ENCODE measurements around the gene ATP6V1F.

ATP6V1F gene, protein sequence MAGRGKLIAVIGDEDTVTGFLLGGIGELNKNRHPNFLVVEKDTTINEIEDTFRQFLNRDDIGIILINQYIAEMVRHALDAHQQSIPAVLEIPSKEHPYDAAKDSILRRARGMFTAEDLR

DNA sequence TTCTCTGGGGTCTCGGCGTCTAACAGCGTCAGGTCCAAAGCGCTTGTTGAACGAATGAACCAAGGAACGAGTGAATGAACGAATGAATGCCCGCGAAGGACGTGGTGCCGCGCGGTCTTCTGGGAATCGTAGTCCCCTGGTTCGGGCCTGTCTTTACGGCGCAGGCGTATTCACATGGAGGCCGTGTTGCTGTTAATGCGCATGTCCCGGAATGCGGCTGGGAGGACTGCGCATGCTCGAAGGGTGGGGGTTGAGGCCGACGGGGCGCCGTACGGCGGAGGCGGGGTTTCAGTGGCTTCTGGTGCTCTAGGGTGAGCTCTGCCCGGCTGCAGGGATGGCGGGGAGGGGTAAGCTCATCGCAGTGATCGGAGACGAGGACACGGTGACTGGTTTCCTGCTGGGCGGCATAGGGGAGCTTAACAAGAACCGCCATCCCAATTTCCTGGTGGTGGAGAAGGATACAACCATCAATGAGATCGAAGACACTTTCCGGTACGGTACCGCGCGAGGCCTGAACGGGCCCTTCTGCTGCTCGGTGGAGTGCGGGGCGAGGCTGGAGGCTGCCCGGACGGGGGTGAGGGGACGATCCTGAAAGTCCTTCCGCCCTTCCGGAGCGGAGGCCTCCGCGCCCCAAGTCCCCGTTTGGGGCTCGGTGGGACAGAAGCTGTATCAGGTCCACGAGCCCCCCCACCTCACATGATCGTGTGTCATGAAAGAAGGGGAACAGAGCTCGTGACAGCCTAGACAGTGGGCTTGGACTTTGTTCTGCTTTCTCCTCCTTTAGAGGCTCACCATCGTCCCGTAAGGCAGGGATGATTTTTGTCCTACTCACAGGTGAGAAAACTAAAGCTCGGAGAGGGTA lies at the start of gene ATP6V1F:
Gene ATP6V1F, plus strand, starts transcription at position 286 of the 862 bp plus-strand sequence. Its CDS starts 49 bp downstream, at position 335.
- FAIRE-seq = peak; percentile 51

DNA sequence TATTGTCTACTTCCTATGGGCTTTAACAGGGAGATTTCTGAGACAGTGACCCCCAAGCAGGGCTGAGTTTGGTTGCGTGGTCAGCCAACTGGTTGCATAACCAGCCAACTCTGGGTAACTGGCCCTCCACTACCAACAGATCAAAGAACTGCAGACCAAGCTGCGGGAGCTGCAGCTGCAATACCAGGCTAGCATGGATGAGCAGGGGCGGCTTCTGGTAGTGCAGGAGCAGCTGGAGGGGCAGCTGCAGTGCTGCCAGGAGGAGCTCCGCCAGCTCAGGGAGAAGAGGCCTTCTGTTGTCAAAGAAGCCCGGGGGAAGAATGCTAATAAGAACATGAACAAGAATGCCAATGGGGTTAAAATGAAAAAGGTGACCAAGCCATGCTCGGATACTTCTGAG lies 48.2 kb upstream of the ATP6V1F start:
- FAIRE-seq = no peak

DNA sequence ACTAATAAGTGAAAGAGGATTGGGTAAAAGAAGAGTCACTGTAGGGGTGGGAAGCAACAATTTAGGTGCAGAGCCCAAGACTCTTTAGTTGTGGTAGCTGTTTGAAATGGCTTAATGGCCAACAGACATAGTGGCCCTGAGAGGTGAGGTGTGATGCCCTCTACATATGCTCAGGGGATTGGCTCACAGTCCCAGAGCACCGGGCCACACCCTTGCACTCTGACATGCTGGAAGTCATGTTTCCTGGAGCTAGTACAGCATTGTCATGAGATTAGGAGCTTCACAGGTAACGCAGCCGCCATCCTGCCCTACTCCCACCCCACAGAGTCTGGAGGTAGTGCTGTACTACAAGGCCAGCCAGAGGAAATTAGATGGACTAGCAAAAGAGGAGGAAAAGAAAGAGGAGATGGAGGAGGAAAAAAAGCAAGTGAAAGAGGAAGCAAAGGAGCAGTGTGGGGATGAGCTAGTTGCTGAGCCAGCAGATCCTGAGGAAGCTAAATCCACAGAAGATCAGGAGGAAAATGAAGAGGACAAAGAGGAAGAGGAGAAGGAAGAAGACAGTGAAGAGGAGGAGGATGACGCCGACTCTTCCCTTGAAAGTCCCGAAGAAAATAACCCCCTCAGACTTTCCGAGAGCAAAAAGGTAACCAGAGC lies 47.2 kb upstream of the ATP6V1F start:
- FAIRE-seq = no peak

DNA sequence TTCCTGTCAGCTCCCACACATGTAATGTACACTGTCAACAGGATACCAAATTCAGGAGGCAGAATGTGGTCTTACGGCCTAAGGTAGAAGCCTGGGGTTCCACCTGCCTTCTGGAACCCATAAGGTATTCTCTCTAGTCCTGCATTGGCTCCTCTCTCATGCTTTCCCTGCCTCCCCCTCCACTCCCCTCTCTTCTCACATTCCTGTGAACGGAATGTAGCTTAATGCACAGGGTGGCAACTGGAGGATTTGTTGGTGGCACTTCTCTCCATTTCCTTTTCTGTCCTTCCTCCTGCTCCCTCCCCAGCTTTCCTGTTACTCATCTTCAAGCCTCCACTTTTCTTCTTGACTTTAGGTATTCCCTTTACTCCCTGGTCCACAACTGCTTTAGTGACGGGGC lies 44.0 kb upstream of the ATP6V1F start:
- FAIRE-seq = no peak

DNA sequence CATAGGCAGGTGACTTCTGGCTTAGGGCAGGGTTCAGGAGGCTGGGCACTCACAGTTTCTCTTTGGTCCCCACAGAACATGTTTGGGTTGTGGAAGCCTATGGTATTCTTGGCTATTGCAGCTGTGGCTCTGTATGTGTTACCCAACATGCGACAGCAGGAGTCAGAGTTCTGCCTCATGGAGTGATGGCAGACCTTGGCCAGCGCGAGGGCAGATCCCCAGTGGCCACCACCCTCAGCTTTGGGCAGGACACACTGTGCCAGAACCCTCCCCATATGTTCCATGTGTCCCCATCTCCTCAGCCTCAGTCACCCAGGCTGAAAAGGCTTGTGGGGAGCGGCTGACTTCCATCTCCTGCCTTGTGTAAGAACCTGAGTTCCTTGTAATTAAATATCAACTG lies 40.9 kb upstream of the ATP6V1F start:
- no peak for FAIRE-seq

DNA sequence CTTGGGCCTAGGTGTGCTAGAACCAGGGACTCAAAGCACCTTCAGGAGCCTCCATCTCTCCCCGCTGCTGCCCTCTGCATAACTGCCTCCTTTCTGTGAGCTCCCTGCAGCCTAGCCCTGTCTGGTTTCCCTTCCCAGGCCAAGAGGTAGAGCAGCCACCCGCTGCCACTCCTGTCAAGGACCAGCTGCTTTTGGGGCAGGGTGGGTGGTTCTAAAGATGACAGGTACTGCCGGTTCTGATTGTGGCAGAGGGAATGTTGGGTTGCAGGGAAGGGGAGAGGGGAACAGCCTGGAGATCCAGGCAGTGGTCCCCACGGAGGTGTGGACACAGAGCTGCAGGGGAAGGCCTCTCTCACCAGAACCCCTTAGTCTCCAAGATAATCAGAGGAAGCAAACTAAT lies 36.1 kb upstream of the ATP6V1F start:
- no peak for FAIRE-seq

DNA sequence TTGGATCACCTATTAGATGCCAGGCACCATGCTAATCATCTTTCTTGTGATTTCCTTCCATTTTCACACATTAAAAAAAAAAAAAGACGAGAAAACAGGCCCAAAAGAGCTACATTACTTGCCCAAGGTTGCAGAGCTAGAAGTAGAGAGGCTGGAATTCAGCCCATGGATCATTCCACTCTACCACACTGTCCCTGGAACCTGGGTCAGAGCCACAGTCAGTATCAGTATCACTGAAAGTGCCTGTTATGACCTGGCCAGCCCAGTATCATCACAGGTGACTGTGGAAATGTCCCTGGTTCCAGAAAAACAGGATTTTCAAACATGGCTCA lies 35.8 kb upstream of the ATP6V1F start:
- no peak for FAIRE-seq

DNA sequence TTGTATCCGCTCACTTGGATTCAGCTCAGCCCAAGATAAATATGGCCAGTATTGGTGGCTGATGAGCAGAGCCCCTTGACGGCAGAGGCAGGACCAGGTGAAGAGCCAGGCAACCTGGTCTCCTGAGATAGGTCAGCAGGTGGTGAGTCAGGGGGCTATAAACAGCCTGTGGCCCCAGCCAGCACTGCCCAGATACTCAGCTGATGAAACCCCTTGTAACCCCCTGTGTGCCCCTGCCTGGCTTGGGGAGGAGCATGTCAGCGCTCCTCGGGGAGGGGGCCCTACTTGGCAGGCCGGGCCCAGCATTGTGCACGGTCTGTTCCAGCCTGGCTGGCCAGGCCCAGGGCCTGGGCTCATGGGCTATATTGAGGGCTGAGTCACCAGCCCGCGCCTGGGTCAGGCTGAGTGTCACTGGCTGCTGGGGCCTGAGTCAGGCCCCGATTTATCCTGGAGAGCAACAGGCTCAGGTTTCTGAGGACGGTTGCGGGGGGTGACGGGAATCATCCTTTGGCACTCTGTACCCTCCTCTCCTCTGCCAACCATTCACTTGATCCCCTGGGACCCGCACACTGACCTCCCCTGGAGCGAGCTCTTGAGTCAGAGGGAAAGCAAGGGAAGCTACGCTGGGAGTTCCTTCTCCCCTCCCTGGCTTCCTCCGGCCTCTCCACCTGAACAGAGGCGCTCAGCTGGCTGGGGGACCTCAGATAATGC lies 35.3 kb upstream of the ATP6V1F start:
- FAIRE-seq = no peak

DNA sequence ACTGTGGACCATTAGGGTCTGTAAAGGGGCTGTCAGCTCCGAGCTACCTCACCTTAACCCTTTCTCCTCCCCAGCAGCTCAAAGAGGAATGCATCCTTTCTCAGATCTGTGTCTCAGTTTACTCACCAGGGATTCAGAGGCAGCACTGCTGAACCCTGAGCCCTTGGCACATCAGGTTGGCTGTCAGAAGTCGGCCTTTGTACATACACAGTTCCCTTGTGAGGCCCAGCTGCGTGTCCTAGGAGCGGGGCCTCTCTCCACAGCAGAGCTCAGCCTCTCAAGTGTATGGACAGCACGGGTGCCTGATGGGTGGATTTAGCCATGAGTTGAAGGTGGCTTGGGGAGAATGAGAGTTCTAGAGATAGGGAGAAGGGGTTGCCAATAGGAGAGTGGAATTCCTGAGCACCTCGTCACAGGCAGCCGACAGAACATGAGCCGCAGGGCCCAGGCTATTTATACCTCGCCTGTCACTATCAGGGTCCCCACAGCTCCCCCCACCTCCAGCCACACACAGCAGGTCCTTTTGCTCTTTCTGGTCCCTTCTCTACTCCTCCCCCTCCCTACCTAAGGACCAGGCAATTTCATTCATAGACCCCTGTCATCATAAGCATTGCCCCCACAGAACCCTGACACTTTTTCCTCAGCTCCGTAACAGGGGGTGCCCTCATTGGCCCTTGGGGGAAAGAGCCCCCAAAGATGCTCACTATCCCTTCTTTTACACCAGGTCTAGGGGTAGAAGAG lies 34.5 kb upstream of the ATP6V1F start:
- no peak for FAIRE-seq

DNA sequence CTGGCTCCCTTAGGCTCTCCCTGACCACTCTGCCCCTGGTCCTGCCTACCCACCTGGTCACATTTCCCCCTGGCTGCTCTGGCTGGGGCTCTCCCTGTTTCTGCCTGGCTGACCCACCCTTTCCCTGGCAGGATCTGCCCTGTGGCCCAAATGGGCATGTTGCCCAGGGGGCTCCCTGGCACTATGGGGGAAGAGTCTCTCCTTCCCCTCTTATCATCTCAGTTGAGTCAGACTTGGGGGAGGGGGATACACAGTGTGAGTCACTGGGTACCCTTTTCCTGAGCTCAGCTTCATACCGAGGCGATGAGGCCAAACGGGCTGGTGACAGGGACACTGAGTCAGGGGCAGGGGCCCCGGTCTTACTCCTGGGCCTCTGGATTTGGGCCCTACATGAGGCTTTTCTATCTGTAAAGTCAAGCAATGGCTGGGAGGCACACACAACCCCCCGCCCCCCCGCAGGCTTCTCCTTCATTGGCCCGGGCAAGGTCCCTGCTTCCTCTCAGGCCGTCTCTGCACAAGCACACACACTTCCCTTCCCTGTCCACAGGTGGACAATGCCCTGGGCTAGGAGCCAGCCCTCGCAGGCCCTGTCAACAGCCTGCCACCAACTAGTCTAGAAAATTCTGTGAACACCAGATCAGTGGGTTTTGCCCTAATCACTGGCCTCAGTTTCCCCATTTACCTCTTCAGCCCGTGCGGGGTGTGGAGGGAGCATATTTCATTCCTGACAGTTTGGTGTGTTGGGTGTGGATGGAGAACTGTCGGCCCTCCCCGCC lies 33.1 kb upstream of the ATP6V1F start:
- FAIRE-seq = no peak

DNA sequence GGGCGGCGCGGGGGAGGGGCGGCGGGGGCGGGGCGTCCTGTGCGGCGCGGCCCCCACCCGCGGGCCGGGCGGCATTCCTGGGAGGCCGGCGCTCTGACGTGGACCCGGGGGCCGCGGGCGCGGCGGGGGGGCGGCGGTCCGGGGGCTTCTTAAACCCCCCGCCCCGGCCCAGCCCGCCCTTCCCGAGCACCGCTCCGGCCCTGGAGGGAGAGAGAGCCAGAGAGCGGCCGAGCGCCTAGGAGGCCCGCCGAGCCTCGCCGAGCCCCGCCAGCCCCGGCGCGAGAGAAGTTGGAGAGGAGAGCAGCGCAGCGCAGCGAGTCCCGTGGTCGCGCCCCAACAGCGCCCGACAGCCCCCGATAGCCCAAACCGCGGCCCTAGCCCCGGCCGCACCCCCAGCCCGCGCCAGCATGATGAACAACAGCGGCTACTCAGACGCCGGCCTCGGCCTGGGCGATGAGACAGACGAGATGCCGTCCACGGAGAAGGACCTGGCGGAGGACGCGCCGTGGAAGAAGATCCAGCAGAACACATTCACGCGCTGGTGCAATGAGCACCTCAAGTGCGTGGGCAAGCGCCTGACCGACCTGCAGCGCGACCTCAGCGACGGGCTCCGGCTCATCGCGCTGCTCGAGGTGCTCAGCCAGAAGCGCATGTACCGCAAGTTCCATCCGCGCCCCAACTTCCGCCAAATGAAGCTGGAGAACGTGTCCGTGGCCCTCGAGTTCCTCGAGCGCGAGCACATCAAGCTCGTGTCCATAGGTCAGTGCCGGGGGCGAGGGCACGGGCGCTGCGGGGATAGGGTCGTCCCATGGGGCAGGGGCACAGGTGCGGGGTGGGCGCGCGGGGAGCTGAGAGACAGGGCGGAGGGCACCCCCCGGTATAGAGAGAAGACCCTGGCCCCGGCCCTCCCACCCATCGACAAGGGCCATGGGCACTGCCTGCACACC lies 32.2 kb upstream of the ATP6V1F start, which contains the start of gene FLNC:
Gene FLNC, plus strand, starts transcription at position 176 of the 947 bp plus-strand sequence. Its CDS starts 232 bp downstream, at position 408.
- FAIRE-seq = no peak

DNA sequence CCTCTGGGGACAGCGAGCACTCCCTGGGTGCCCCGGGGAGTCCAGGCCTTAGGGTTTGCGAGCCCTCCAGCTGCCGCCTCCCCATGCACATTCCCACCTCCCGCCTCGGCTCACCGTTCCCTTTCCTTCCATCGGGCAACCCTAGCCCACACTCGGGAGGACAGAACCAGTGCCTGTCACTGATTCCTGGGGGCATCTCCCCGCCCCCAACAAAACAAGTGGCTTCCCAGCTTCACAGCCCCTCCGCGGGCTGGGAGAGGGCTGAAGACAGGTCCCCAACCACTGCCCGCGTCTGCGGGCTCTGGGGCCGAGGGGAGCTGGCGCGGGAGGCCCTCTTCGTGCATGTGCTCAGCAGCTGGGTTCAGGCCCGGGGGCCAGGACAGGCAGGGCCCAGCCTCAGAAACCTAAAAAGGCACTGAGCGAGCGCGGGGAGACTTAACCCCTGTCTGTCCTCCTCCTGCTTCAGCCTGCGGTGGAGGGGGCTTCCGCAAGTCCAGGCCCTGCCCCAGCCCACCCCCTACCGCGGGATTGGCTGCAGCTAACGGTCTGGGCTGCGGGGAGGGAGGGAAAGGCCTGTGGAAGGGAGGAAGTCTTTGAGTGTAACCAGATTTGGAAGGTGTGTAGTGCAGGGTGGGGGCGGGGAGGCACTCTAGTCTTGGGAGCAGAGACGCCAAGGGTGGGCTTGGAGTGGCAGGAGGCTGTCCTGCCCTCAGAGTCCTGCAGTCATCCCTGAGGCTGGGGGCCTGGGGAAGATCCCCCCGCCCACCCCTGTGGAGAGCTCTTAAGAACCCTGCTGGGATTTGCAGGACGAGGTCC lies 31.3 kb upstream of the ATP6V1F start:
- no peak for FAIRE-seq

DNA sequence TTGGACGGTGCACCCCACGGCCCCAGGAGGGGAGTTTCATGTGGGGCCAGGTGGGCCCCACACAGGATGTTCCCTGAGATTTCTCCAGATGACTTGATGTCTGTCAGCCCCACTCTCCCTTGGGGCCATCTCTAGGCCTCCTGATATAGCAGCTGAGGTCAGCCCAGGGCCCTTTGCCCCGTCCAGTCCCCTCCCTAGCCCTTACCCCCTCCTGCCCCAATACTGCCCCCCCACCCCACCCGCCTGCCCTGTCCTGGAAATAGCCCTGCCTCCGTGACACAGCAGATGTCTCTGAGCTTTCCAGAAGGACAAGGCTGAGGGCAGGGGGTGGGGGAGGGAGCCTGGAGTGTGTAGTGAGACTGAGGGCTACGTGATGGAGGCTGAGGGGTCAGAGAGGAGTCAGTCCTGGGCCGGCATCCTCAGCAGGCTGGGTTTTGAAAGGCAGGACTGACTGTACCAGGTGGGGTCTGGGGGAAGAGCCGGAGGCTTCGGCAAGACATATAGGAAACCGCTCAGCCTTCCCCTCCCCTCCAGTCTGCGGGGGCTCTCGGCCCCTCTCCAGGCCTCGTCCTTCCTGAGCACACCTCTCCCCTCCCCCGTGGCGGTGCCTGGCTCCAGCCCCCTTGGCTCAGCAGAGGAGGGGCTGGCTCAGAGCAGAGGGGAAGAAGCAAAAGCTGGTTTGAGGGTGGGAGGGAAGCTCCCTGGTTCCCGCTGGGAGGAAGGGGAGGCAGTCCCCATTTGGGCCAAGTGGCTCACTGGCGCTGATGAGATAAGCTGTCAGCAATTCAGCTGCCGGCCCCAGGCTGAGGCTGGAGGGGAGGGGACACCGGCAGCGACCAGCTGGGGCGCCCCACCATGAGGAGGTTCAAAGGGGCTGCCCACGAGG lies 30.4 kb upstream of the ATP6V1F start:
- no peak for FAIRE-seq

DNA sequence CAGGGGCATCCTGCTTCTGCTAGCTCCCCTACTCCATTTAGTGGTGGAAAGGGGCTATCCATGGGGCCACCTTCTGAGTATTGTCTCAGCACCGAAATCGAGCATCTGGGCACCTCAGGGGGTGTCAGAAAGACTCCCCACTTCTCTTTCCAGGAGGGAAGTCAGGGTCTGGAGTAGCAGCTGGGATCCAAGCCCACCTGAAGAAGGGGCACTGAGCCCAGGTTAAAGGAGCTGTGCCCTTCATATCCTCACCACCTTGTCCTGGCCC lies 29.8 kb upstream of the ATP6V1F start:
- no peak for FAIRE-seq

DNA sequence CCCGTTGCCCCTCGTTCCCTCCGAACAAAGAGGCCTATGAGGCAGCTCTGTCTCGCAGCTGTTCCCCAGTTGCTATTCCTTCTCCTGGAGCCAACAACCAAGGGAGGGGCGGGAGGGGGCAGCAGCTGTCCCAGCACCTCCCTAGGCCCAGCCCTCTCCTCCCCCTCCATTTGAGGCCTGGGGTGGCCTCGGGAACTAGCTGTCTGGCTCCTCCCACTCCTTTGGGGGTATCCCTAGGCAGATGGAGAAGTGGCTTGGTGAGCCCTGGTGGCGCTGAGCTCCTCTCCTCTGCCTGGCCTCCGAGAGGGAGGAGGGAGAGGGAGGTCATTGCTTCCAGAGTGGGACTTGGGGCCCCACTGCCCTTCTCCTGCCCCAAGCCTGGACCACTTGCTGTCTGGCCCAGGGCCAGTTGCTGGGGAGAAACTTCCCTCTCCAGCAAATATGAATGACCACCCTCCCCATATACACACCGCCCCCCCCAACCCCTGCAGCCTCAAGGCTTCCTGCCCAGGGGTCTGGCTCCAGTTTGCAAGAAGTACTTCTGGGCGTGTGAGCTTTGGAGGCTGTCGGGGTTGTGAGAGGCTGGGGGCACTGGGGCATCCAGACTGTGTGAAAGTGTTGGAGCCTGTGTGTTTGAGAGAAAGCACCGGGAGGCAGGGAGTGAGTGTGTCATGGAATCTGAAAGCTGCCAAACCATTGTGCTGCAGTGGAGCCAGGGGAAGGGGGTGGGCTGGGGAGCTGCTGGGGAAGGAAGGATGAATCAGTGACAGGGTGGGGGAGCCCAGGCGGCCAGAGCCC lies 29.3 kb upstream of the ATP6V1F start:
- no peak for FAIRE-seq

DNA sequence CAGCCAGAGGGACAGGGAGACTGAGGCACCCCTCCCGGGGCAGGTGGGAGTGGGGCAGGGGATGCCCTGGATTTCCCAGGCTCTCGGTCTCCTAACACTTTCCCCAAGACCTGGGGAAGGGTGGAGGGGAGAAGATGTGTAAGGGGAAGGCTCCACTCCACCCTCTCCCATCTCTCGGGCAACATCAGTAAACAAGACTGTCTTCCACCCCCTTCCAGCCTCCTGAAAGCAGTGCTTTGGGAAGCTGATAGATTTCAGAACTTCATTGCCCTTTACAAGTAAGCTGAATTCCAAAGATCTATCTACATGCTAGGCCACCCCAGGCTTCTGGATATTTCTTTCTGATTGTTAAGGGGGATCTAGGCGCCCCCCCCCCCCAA lies 28.7 kb upstream of the ATP6V1F start:
- FAIRE-seq = no peak

DNA sequence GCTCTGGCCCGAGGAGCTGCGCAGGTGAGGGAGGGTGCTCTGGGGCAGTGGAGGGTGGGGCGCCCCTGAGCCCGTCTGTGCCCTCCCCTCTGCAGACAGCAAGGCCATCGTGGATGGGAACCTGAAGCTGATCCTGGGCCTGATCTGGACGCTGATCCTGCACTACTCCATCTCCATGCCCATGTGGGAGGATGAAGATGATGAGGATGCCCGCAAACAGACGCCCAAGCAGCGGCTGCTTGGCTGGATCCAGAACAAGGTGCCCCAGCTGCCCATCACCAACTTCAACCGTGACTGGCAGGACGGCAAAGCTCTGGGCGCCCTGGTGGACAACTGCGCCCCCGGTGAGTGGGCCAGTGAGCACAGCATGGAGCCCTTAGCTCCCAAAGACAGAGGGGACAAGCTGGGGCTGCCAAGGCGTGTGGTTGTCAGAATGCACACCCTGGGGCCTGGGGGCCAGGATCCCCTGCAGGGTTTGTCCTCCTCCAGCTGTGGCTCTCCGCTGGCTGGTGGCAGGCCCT lies 27.4 kb upstream of the ATP6V1F start:
- FAIRE-seq = no peak

Measured in islet of Langerhans (tissue), 1 donor.